Measurements from ENCODE around the gene COL11A1. TPM values are rescaled to one million over a fixed set of nuclear protein-coding genes. Genes with fewer than 3 reads are reported as not detected.

COL11A1 gene
- total and polyA plus RNA-seq, 2 experiments from 2014 or later: 12.3 to 12.5 TPM

DNA sequence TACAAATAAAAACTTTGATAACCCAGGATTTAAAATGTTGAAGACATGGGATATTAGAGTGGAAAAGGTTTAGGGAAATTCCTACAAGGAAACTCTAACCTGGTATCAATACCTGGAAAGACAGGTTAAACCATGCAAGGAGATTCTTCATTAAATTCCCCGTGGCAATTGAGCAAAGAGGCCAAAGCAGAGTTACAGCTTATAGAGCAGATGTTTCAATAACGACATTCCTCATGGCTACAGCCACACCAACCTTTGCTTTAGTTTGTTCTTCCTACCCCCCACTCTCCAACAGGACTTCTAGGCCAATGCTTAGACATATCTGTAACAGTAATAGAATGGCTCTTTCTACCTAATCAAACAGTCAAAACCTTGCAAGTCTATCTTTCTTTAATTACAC, 271.3 kb downstream of the COL11A1 start:
- H3K27me3 Mint-ChIP-seq (ENCODE audit: insufficient read depth, low read depth, poor library complexity): no peaks in the 10 kb centered on the region
- Histone ChIP-seq H3K27me3 (ENCODE audit: insufficient read depth) (no peaks in the 10 kb centered on the region), H3K4me1 (ENCODE audit: insufficient read depth) (no peaks in the 10 kb centered on the region), H3K4me3 (no peak overlapping the region), H3K79me2 (replicated peaks; ENCODE audit: insufficient read depth) (no peaks in the 10 kb centered on the region), H3K36me3 (ENCODE audit: insufficient read depth) (no peaks in the 10 kb centered on the region), H3K4me2 (no peak overlapping the region), H3K9me2 (ENCODE audit: insufficient read depth) (peaks cover 2% of the 10 kb centered on the region; the same call in 1 of the 2 replicates), H3F3A (replicated peaks; ENCODE audit: low read depth) (no peaks in the 10 kb centered on the region), H2AFZ (no peak overlapping the region), H3K27ac (ENCODE audit: low read depth) (no peak overlapping the region), H4K20me1 (replicated peaks; ENCODE audit: insufficient read depth) (no peaks in the 10 kb centered on the region)
- no peaks in the 10 kb centered on the region for H3K4me1 Mint-ChIP-seq
- no peak overlapping the region for H3K4me3 Mint-ChIP-seq
- H3K9me3 Mint-ChIP-seq: peaks cover 14% of the 10 kb centered on the region; the same call in 1 of the 3 replicates
- ATAC-seq (no peak), DNase-seq (ENCODE audit: low spot score) (no peak)
- TF ChIP-seq, protein P1, sequence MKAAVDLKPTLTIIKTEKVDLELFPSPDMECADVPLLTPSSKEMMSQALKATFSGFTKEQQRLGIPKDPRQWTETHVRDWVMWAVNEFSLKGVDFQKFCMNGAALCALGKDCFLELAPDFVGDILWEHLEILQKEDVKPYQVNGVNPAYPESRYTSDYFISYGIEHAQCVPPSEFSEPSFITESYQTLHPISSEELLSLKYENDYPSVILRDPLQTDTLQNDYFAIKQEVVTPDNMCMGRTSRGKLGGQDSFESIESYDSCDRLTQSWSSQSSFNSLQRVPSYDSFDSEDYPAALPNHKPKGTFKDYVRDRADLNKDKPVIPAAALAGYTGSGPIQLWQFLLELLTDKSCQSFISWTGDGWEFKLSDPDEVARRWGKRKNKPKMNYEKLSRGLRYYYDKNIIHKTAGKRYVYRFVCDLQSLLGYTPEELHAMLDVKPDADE (IDR thresholded peaks at IDR 0.05): no peak
- TF ChIP-seq EZH2 (IDR thresholded peaks at IDR 0.05; ENCODE audit: low read depth, unreplicated experiment) (no peak), CREB1 (CRISPR knock-in tag; IDR thresholded peaks at IDR 0.05; ENCODE audit: low read depth) (no peak), JUNB (IDR thresholded peaks at IDR 0.05; ENCODE audit: unreplicated experiment) (no peak)
- TF ChIP-seq, protein P2, sequence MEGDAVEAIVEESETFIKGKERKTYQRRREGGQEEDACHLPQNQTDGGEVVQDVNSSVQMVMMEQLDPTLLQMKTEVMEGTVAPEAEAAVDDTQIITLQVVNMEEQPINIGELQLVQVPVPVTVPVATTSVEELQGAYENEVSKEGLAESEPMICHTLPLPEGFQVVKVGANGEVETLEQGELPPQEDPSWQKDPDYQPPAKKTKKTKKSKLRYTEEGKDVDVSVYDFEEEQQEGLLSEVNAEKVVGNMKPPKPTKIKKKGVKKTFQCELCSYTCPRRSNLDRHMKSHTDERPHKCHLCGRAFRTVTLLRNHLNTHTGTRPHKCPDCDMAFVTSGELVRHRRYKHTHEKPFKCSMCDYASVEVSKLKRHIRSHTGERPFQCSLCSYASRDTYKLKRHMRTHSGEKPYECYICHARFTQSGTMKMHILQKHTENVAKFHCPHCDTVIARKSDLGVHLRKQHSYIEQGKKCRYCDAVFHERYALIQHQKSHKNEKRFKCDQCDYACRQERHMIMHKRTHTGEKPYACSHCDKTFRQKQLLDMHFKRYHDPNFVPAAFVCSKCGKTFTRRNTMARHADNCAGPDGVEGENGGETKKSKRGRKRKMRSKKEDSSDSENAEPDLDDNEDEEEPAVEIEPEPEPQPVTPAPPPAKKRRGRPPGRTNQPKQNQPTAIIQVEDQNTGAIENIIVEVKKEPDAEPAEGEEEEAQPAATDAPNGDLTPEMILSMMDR (conservative IDR thresholded peaks at IDR 0.05; ENCODE audit: low read depth in 2 of 2): no peak
- H3K36me3 Mint-ChIP-seq (ENCODE audit: low read depth): no peaks in the 10 kb centered on the region; the same call in 2 of the 3 replicates
- no peak overlapping the region for H3K27ac Mint-ChIP-seq

DNA sequence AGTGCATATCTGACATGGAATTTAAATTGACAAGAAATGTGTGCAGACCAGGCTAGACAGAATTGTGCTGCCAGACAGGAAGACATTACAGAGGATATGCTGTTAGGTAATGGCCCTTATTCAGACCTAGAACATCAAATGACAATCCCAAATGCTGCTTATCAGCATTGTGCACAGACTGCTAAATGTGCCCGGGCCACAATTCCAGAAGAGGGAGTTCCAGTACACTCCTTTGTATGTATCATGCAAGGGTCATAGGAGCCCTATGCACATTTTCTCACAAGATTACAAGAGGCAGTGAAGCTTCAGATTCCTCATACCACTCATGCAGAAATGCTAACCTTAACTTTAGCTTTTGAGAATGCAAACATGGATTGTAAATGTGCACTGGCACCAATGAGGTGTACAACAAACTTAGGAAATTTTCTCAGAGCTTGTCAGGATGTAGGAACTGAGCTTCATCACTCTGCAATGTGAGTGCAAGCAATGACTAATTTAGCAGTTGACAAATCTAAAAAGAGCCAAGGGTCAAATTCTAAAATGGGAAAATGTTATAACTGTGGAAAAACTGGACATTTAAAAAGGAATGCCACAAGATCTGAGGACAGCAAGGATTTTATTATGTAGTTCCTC, 273.5 kb downstream of the COL11A1 start:
- no peaks in the 10 kb centered on the region for H3K4me1 Mint-ChIP-seq
- H3K4me3 Mint-ChIP-seq: no peak overlapping the region
- Histone ChIP-seq H3K4me3 (no peak overlapping the region), H3K36me3 (ENCODE audit: insufficient read depth) (no peaks in the 10 kb centered on the region), H3K4me2 (no peak overlapping the region), H3K27me3 (ENCODE audit: insufficient read depth) (no peaks in the 10 kb centered on the region), H3K9me2 (ENCODE audit: insufficient read depth) (no peaks in the 10 kb centered on the region; the same call in 1 of the 2 replicates), H3K4me1 (ENCODE audit: insufficient read depth) (no peaks in the 10 kb centered on the region), H2AFZ (no peak overlapping the region), H3K79me2 (replicated peaks; ENCODE audit: insufficient read depth) (no peaks in the 10 kb centered on the region), H3K27ac (ENCODE audit: low read depth) (no peak overlapping the region), H3F3A (replicated peaks; ENCODE audit: low read depth) (no peaks in the 10 kb centered on the region), H4K20me1 (replicated peaks; ENCODE audit: insufficient read depth) (no peaks in the 10 kb centered on the region)
- no peak overlapping the region for H3K27ac Mint-ChIP-seq
- DNase-seq (ENCODE audit: low spot score) (no peak), ATAC-seq (no peak)
- H3K27me3 Mint-ChIP-seq (ENCODE audit: insufficient read depth, low read depth, poor library complexity): no peaks in the 10 kb centered on the region
- no peaks in the 10 kb centered on the region; the same call in 2 of the 3 replicates for H3K36me3 Mint-ChIP-seq (ENCODE audit: low read depth)
- peaks cover 14% of the 10 kb centered on the region; the same call in 1 of the 3 replicates for H3K9me3 Mint-ChIP-seq
- TF ChIP-seq, protein P3, sequence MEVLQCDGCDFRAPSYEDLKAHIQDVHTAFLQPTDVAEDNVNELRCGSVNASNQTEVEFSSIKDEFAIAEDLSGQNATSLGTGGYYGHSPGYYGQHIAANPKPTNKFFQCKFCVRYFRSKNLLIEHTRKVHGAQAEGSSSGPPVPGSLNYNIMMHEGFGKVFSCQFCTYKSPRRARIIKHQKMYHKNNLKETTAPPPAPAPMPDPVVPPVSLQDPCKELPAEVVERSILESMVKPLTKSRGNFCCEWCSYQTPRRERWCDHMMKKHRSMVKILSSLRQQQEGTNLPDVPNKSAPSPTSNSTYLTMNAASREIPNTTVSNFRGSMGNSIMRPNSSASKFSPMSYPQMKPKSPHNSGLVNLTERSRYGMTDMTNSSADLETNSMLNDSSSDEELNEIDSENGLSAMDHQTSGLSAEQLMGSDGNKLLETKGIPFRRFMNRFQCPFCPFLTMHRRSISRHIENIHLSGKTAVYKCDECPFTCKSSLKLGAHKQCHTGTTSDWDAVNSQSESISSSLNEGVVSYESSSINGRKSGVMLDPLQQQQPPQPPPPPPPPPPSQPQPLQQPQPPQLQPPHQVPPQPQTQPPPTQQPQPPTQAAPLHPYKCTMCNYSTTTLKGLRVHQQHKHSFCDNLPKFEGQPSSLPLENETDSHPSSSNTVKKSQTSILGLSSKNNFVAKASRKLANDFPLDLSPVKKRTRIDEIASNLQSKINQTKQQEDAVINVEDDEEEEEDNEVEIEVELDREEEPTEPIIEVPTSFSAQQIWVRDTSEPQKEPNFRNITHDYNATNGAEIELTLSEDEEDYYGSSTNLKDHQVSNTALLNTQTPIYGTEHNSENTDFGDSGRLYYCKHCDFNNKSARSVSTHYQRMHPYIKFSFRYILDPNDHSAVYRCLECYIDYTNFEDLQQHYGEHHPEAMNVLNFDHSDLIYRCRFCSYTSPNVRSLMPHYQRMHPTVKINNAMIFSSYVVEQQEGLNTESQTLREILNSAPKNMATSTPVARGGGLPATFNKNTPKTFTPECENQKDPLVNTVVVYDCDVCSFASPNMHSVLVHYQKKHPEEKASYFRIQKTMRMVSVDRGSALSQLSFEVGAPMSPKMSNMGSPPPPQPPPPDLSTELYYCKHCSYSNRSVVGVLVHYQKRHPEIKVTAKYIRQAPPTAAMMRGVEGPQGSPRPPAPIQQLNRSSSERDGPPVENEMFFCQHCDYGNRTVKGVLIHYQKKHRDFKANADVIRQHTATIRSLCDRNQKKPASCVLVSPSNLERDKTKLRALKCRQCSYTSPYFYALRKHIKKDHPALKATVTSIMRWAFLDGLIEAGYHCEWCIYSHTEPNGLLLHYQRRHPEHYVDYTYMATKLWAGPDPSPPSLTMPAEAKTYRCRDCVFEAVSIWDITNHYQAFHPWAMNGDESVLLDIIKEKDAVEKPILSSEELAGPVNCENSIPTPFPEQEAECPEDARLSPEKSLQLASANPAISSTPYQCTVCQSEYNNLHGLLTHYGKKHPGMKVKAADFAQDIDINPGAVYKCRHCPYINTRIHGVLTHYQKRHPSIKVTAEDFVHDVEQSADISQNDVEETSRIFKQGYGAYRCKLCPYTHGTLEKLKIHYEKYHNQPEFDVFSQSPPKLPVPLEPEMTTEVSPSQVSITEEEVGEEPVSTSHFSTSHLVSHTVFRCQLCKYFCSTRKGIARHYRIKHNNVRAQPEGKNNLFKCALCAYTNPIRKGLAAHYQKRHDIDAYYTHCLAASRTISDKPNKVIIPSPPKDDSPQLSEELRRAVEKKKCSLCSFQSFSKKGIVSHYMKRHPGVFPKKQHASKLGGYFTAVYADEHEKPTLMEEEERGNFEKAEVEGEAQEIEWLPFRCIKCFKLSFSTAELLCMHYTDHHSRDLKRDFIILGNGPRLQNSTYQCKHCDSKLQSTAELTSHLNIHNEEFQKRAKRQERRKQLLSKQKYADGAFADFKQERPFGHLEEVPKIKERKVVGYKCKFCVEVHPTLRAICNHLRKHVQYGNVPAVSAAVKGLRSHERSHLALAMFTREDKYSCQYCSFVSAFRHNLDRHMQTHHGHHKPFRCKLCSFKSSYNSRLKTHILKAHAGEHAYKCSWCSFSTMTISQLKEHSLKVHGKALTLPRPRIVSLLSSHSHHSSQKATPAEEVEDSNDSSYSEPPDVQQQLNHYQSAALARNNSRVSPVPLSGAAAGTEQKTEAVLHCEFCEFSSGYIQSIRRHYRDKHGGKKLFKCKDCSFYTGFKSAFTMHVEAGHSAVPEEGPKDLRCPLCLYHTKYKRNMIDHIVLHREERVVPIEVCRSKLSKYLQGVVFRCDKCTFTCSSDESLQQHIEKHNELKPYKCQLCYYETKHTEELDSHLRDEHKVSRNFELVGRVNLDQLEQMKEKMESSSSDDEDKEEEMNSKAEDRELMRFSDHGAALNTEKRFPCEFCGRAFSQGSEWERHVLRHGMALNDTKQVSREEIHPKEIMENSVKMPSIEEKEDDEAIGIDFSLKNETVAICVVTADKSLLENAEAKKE (CRISPR knock-in tag; IDR thresholded peaks at IDR 0.05): no peak
- TF ChIP-seq, protein P2 (conservative IDR thresholded peaks at IDR 0.05; ENCODE audit: low read depth in 2 of 2): no peak
- TF ChIP-seq POLR2AphosphoS5 (IDR thresholded peaks at IDR 0.05; ENCODE audit: low read depth) (no peak), EZH2phosphoT487 (IDR thresholded peaks at IDR 0.05; ENCODE audit: unreplicated experiment) (no peak), JUNB (IDR thresholded peaks at IDR 0.05; ENCODE audit: unreplicated experiment) (no peak), EZH2 (IDR thresholded peaks at IDR 0.05; ENCODE audit: low read depth, unreplicated experiment) (no peak)

Measured in GM23338 (cell line).